Inferior parietal cortex (tissue), 1 donor: ENCODE results near the gene EGFL8.
A peak's percentile ranks its signal among the peaks of the same experiment; 100 is the strongest.
"Not testable (repeated sequence)": the region's sequence is repeated elsewhere in the genome, so short reads cannot be mapped to it uniquely, and the experiment has no call there.

Experiments used
- DNase-seq: peaks from one replicate; pipeline ENCODE4 v3.0.0-alpha.2; 2016; ENCODE audit errors: extremely low spot score

EGFL8 gene

GRCh38 chr6:32195902-32196681, 31.7 kb downstream of the EGFL8 start:
- peak; percentile 91 for DNase-seq

- DNase-seq, result no peak
These were observed 32.6 kb downstream of the EGFL8 start for GRCh38 chr6:32196682-32197616.

- DNase-seq, result no peak
These were observed 33.9 kb downstream of the EGFL8 start for GRCh38 chr6:32198345-32198696.

GRCh38 chr6:32198866-32199265, 34.5 kb downstream of the EGFL8 start:
- DNase-seq, result no peak

GRCh38 chr6:32200711-32201475, 36.5 kb downstream of the EGFL8 start:
- no peak for DNase-seq

- no peak for DNase-seq
These were observed 37.8 kb downstream of the EGFL8 start for GRCh38 chr6:32202186-32202585.

GRCh38 chr6:32203426-32204267, 39.3 kb downstream of the EGFL8 start:
- no peak for DNase-seq

GRCh38 chr6:32204268-32204715, 39.9 kb downstream of the EGFL8 start:
- DNase-seq, result no peak

- DNase-seq, result no peak
These were observed 44.6 kb downstream of the EGFL8 start for GRCh38 chr6:32208996-32209395.

- no peak for DNase-seq
These were observed 45.8 kb downstream of the EGFL8 start for GRCh38 chr6:32210191-32210601.

GRCh38 chr6:32211432-32211831, 47.0 kb downstream of the EGFL8 start:
- DNase-seq, result not testable (repeated sequence)

- no peak for DNase-seq
These were observed 47.8 kb downstream of the EGFL8 start for GRCh38 chr6:32212076-32212760.

GRCh38 chr6:32213649-32214048, 49.3 kb downstream of the EGFL8 start:
- no peak for DNase-seq

GRCh38 chr6:32214126-32214525, 49.7 kb downstream of the EGFL8 start:
- DNase-seq, result no peak

GRCh38 chr6:32215617-32216016, 51.2 kb downstream of the EGFL8 start:
- DNase-seq, result no peak

- no peak for DNase-seq
These were observed 51.9 kb downstream of the EGFL8 start for GRCh38 chr6:32216285-32216684.

GRCh38 chr6:32216998-32217397, 52.6 kb downstream of the EGFL8 start:
- no peak for DNase-seq
